ENCODE data around the gene AATF. TPM values are rescaled to one million over a fixed set of nuclear protein-coding genes. Genes with fewer than 3 reads are reported as not detected.

The AATF gene
- polyA plus RNA-seq, 3 donors: 24.3 to 57.9 (median 41.1) TPM

- Histone ChIP-seq H3K9ac (ENCODE audit: insufficient read depth, low read length, poor library complexity, severe bottlenecking) (no peak overlapping the region), H4K20me1 (ENCODE audit: insufficient read depth, low read length) (no peaks in the 10 kb centered on the region), H2AFZ (ENCODE audit: insufficient read depth, low read depth, low read length, poor library complexity, severe bottlenecking) (no peak overlapping the region), H3K36me3 (replicated peaks in 1 of 2; ENCODE audit: control insufficient read depth in 1 of 2, insufficient read depth in 2 of 2, low read length in 2 of 2) (peaks cover 0 to 10% of the 10 kb centered on the region in 2 donors), H3K27ac (ENCODE audit: low read depth in 1 of 2, low read length in 2 of 2) (no peak overlapping the region), H3K27me3 (ENCODE audit: control insufficient read depth in 2 of 2, insufficient read depth in 2 of 2, low read length in 2 of 2) (no peaks in the 10 kb centered on the region), H3K4me1 (ENCODE audit: control insufficient read depth in 1 of 2, insufficient read depth in 2 of 2, low read length in 2 of 2) (peaks cover 5 to 16% of the 10 kb centered on the region in 2 donors), H3K79me2 (ENCODE audit: insufficient read depth, low read length) (no peaks in the 10 kb centered on the region), H3K4me2 (replicated peaks; ENCODE audit: extremely low read depth, low read length, poor library complexity, severe bottlenecking) (no peak overlapping the region), H3K4me3 (replicated peaks in 1 of 3; ENCODE audit: low read depth in 2 of 3, low read length in 3 of 3) (no peak overlapping the region), H3K9me3 (replicated peaks in 1 of 2; ENCODE audit: control insufficient read depth in 1 of 2, insufficient read depth in 1 of 2, low read length in 2 of 2) (no peaks in the 10 kb centered on the region)
- H3K4me3 Mint-ChIP-seq: no peak overlapping the region
- TF ChIP-seq, protein P1, sequence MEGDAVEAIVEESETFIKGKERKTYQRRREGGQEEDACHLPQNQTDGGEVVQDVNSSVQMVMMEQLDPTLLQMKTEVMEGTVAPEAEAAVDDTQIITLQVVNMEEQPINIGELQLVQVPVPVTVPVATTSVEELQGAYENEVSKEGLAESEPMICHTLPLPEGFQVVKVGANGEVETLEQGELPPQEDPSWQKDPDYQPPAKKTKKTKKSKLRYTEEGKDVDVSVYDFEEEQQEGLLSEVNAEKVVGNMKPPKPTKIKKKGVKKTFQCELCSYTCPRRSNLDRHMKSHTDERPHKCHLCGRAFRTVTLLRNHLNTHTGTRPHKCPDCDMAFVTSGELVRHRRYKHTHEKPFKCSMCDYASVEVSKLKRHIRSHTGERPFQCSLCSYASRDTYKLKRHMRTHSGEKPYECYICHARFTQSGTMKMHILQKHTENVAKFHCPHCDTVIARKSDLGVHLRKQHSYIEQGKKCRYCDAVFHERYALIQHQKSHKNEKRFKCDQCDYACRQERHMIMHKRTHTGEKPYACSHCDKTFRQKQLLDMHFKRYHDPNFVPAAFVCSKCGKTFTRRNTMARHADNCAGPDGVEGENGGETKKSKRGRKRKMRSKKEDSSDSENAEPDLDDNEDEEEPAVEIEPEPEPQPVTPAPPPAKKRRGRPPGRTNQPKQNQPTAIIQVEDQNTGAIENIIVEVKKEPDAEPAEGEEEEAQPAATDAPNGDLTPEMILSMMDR (IDR thresholded peaks at IDR 0.05): no peak
- WGBS (ENCODE audit: insufficient coverage): 20% methylated on average over 1 of the region's 5 CpGs
- intact Hi-C loops (cut with micrococcal nuclease): no loop called here
- H3K27ac Mint-ChIP-seq: peak overlapping the region in 2 of 7 donors; percentile 10 to 46
- peaks cover 6 to 15% of the 10 kb centered on the region in 2 donors for H3K36me3 Mint-ChIP-seq
- DNase-seq: no peak
- no peaks in the 10 kb centered on the region for H3K27me3 Mint-ChIP-seq (ENCODE audit: low read depth in 3 of 3)
- peaks cover 15% of the 10 kb centered on the region for H3K4me1 Mint-ChIP-seq
- peaks cover 0 to 6% (median 0%) of the 10 kb centered on the region in 7 donors for H3K9me3 Mint-ChIP-seq
Measured at GRCh38 chr17:37081287-37081686, 132.5 kb downstream of the AATF start.

GRCh38 chr17:37082311-37082860, 133.6 kb downstream of the AATF start:
- Mint-ChIP-seq H3K27me3 (ENCODE audit: low read depth in 3 of 3) (no peaks in the 10 kb centered on the region), H3K36me3 (peaks cover 13 to 23% of the 10 kb centered on the region in 2 donors), H3K9me3 (peaks cover 0 to 6% (median 0%) of the 10 kb centered on the region in 7 donors), H3K4me3 (no peak overlapping the region), H3K4me1 (peaks cover 15% of the 10 kb centered on the region), H3K27ac (peak overlapping the region in 1 of 7 donors; percentile 25)
- peaks cover 5 to 16% of the 10 kb centered on the region in 2 donors for H3K4me1 ChIP-seq (ENCODE audit: control insufficient read depth in 1 of 2, insufficient read depth in 2 of 2, low read length in 2 of 2)
- no peak overlapping the region for H3K27ac ChIP-seq (ENCODE audit: low read depth in 1 of 2, low read length in 2 of 2)
- H3K27me3 ChIP-seq (ENCODE audit: control insufficient read depth in 2 of 2, insufficient read depth in 2 of 2, low read length in 2 of 2): no peaks in the 10 kb centered on the region
- H3K4me2 ChIP-seq (replicated peaks; ENCODE audit: extremely low read depth, low read length, poor library complexity, severe bottlenecking): no peak overlapping the region
- intact Hi-C loops (cut with micrococcal nuclease): no loop called here
- H3K79me2 ChIP-seq (ENCODE audit: insufficient read depth, low read length): no peaks in the 10 kb centered on the region
- 97% methylated on average over 8 of the region's 8 CpGs for WGBS (ENCODE audit: insufficient coverage)
- DNase-seq: no peak
- H3K9me3 ChIP-seq (replicated peaks in 1 of 2; ENCODE audit: control insufficient read depth in 1 of 2, insufficient read depth in 1 of 2, low read length in 2 of 2): no peaks in the 10 kb centered on the region
- no peak overlapping the region for H2AFZ ChIP-seq (ENCODE audit: insufficient read depth, low read depth, low read length, poor library complexity, severe bottlenecking)
- H3K4me3 ChIP-seq (replicated peaks in 1 of 3; ENCODE audit: low read depth in 2 of 3, low read length in 3 of 3): no peak overlapping the region
- TF ChIP-seq, protein P1 (IDR thresholded peaks at IDR 0.05): no peak
- peaks cover 5 to 20% of the 10 kb centered on the region in 2 donors for H3K36me3 ChIP-seq (replicated peaks in 1 of 2; ENCODE audit: control insufficient read depth in 1 of 2, insufficient read depth in 2 of 2, low read length in 2 of 2)
- H3K9ac ChIP-seq (ENCODE audit: insufficient read depth, low read length, poor library complexity, severe bottlenecking): no peak overlapping the region
- H4K20me1 ChIP-seq (ENCODE audit: insufficient read depth, low read length): no peaks in the 10 kb centered on the region
